MG63 (cell line): Measurements from ENCODE around the gene RRP1. TPM values are rescaled to one million over a fixed set of nuclear protein-coding genes. Genes with fewer than 3 reads are reported as not detected.

Experiments used
- total RNA-seq: library from RNA; depleted of rRNA; stranded (reverse); fragments of >200 nt; shearing (Covaris generic); gene quantifications from 2 replicates; pipeline ENCODE4 v1.2.3, GENCODE V29; 2014; ENCODE audit warnings: low replicate concordance; rRNA removed

The RRP1 gene
- total RNA-seq, 1 experiment from 2014 or later, result 72.4 TPM

Other genes starting within 250 kb of the RRP1 start
- 2.4 and 6.4 TPM in 2 replicates for gene HSF2BP, start 130.1 kb upstream of the RRP1 start, total RNA-seq
- 17.9 and 23.0 TPM in 2 replicates for gene RRP1B, start 130.0 kb upstream of the RRP1 start, total RNA-seq
- 49.1 and 119 TPM in 2 replicates for gene PDXK, start 70.4 kb upstream of the RRP1 start, total RNA-seq
- gene CSTB, start 13.3 kb upstream of the RRP1 start, total RNA-seq, result 5.5 and 11.1 TPM in 2 replicates
- 23.3 and 45.1 TPM in 2 replicates for gene AGPAT3, start 75.6 kb downstream of the RRP1 start, total RNA-seq
- 18.3 and 33.7 TPM in 2 replicates for gene TRAPPC10, start 222.7 kb downstream of the RRP1 start, total RNA-seq